Fibroblast of lung (primary cell): ENCODE measurements around the gene BMPR1A. TPM values are rescaled to one million over a fixed set of nuclear protein-coding genes. Genes with fewer than 3 reads are reported as not detected.

Experiments used
- DNase-seq, 2 donors: peaks; one replicate each; pipeline versions ENCODE4 v3.0.0 to v3.0.0-alpha.2; 2010; ENCODE audit warnings: low read depth in 2 of 2
- H2AFZ ChIP-seq: 2 replicates; pipeline ENCODE4 v1.5.1; 2012; ENCODE audit warnings: low read length, control low read depth, inconsistent platforms
- H3K27ac ChIP-seq: 2 replicates; pipeline ENCODE4 v1.5.1; 2011; ENCODE audit warnings: low read length, control low read depth; ENCODE audit not compliant: insufficient read depth
- H3K27me3 ChIP-seq: 2 replicates; pipeline ENCODE4 v1.5.1; 2011; ENCODE audit warnings: mild to moderate bottlenecking, low read length; ENCODE audit not compliant: control insufficient read depth, insufficient read depth
- H3K36me3 ChIP-seq: 2 replicates; pipeline ENCODE4 v1.5.1; 2011; ENCODE audit warnings: low read length; ENCODE audit not compliant: control insufficient read depth, insufficient read depth
- H3K4me1 ChIP-seq: 2 replicates; pipeline ENCODE4 v1.5.1; 2011; ENCODE audit warnings: low read length; ENCODE audit not compliant: control insufficient read depth, insufficient read depth; ENCODE audit errors: extremely low read depth
- H3K4me2 ChIP-seq: 2 replicates; pipeline ENCODE4 v1.5.1; 2011; ENCODE audit warnings: low read length, control low read depth; ENCODE audit not compliant: insufficient read depth; ENCODE audit errors: extremely low read depth
- H3K4me3 ChIP-seq, 4 experiments: fragments of 200-600 bp in 1 of 4; sonication (generic) in 1 of 4; replicated peaks in 1 of 4; 2 replicates each; pipeline ENCODE4 v1.5.1; 2011 to 2016; ENCODE audit warnings: low read length in 4 of 4, low read depth in 3 of 4, mild to moderate bottlenecking in 3 of 4, control low read depth in 2 of 4, inconsistent platforms in 1 of 4, mixed read lengths in 1 of 4; ENCODE audit not compliant: insufficient read depth in 1 of 4; ENCODE audit errors: control extremely low read depth in 1 of 4
- H3K79me2 ChIP-seq: 2 replicates; pipeline ENCODE4 v1.5.1; 2012; ENCODE audit warnings: mild to moderate bottlenecking, low read length, inconsistent platforms; ENCODE audit not compliant: control insufficient read depth, insufficient read depth
- H3K9ac ChIP-seq: 2 replicates; pipeline ENCODE4 v1.5.1; 2011; ENCODE audit warnings: mild to moderate bottlenecking, low read length, control low read depth; ENCODE audit not compliant: insufficient read depth
- H3K9me3 ChIP-seq: 2 replicates; pipeline ENCODE4 v1.5.1; 2012; ENCODE audit warnings: low read depth, low read length; ENCODE audit not compliant: control insufficient read depth, insufficient read depth
- H4K20me1 ChIP-seq: 2 replicates; pipeline ENCODE4 v1.5.1; 2011; ENCODE audit warnings: low read length; ENCODE audit not compliant: control insufficient read depth, insufficient read depth; ENCODE audit errors: extremely low read depth
- CTCF ChIP-seq, 2 donors: IDR thresholded peaks in 1 of 2; conservative IDR thresholded peaks in 1 of 2; 1 replicate in 1 of 2; 2 replicates in 1 of 2; pipeline ENCODE4 v1.5.1; 2011 to 2012; ENCODE audit warnings: low read length in 2 of 2, control low read depth in 1 of 2, inconsistent platforms in 1 of 2, low read depth in 1 of 2, mild to moderate bottlenecking in 1 of 2
- EZH2 ChIP-seq: IDR thresholded peaks from 2 replicates; pipeline ENCODE4 v1.5.1; 2012; ENCODE audit warnings: low read length, control low read depth, mild to moderate bottlenecking; ENCODE audit errors: missing control alignments
- polyA plus RNA-seq, 2 donors: library from polyadenylated mRNA; depleted of rRNA in 1 of 2; stranded (reverse) in 1 of 2; unstranded in 1 of 2; fragments of >200 nt; gene quantifications; 2 replicates each; pipeline ENCODE4 v1.2.1, GENCODE V29; 2011 to 2012; ENCODE audit warnings: missing spikeins in 1 of 2
- total RNA-seq: library from RNA; depleted of rRNA; stranded (reverse); fragments of >200 nt; gene quantifications from 2 replicates; pipeline ENCODE4 v1.2.1, GENCODE V29; 2014

BMPR1A gene
- total and polyA plus RNA-seq, 2 donors (not counting 1 experiment from before 2014, with no cell fraction given): 52.8 to 61.8 TPM

- Histone ChIP-seq H3K36me3 (no peaks in the 10 kb centered on the region), H3K9me3 (no peaks in the 10 kb centered on the region), H3K9ac (no peak overlapping the region), H2AFZ (no peak overlapping the region), H4K20me1 (no peaks in the 10 kb centered on the region), H3K4me1 (no peaks in the 10 kb centered on the region), H3K27me3 (no peaks in the 10 kb centered on the region), H3K4me2 (no peak overlapping the region), H3K27ac (no peak overlapping the region), H3K4me3 (no peak overlapping the region), H3K79me2 (no peaks in the 10 kb centered on the region)
- TF ChIP-seq EZH2 (no peak), CTCF (conservative IDR thresholded peaks at IDR 0.05 in 1 of 2, IDR thresholded peaks at IDR 0.05 in 1 of 2; ENCODE audit: low read depth in 1 of 2, low read length in 2 of 2) (no peak)
- DNase-seq: no peak
Measured at GRCh38 chr10:86727470-86727869, 28.9 kb upstream of the BMPR1A start.

- H3K27me3 ChIP-seq: no peaks in the 10 kb centered on the region
- H3K36me3 ChIP-seq: no peaks in the 10 kb centered on the region
- TF ChIP-seq CTCF (conservative IDR thresholded peaks at IDR 0.05 in 1 of 2, IDR thresholded peaks at IDR 0.05 in 1 of 2; ENCODE audit: low read depth in 1 of 2, low read length in 2 of 2): no peak
- TF ChIP-seq EZH2: no peak
- H4K20me1 ChIP-seq: no peaks in the 10 kb centered on the region
- no peaks in the 10 kb centered on the region for H3K9me3 ChIP-seq
- no peak overlapping the region for H3K4me3 ChIP-seq
- H3K4me2 ChIP-seq: no peak overlapping the region
- DNase-seq: no peak
- no peak overlapping the region for H2AFZ ChIP-seq
- no peak overlapping the region for H3K9ac ChIP-seq
- H3K27ac ChIP-seq: no peak overlapping the region
- H3K4me1 ChIP-seq: no peaks in the 10 kb centered on the region
- no peaks in the 10 kb centered on the region for H3K79me2 ChIP-seq
Measured at GRCh38 chr10:86728056-86728455, 28.4 kb upstream of the BMPR1A start.

GRCh38 chr10:86729677-86730076, 26.7 kb upstream of the BMPR1A start:
- Histone ChIP-seq H3K9ac (no peak overlapping the region), H3K36me3 (no peaks in the 10 kb centered on the region), H3K79me2 (no peaks in the 10 kb centered on the region), H2AFZ (no peak overlapping the region), H3K4me2 (no peak overlapping the region), H3K27me3 (no peaks in the 10 kb centered on the region), H3K27ac (no peak overlapping the region), H3K9me3 (no peaks in the 10 kb centered on the region), H4K20me1 (no peaks in the 10 kb centered on the region), H3K4me1 (no peaks in the 10 kb centered on the region), H3K4me3 (no peak overlapping the region)
- DNase-seq: no peak
- TF ChIP-seq CTCF (conservative IDR thresholded peaks at IDR 0.05 in 1 of 2, IDR thresholded peaks at IDR 0.05 in 1 of 2; ENCODE audit: low read depth in 1 of 2, low read length in 2 of 2): no peak
- no peak for TF ChIP-seq EZH2
